Activated CD4-positive, alpha-beta T cell treated with anti-CD3 and anti-CD28 coated beads, Interleukin-2, amount 50 U/mL, for 24 hours (primary cell): Measurements from ENCODE around the gene NCR3LG1.
A peak's percentile ranks its signal among the peaks of the same experiment; 100 is the strongest.

Experiments used
- DNase-seq, 2 donors: peaks; one replicate each; pipeline ENCODE4 v3.0.0-alpha.2; 2020; ENCODE audit warnings: low read depth in 1 of 2, low spot score in 1 of 2

The NCR3LG1 gene

GRCh38 chr11:17371614-17372013 is 20.0 kb downstream of the NCR3LG1 start:
- DNase-seq: no peak

GRCh38 chr11:17375547-17375946 is 23.9 kb downstream of the NCR3LG1 start:
- DNase-seq: no peak

GRCh38 chr11:17376493-17376892 is 24.9 kb downstream of the NCR3LG1 start:
- DNase-seq: no peak

- no peak for DNase-seq
Observed at GRCh38 chr11:17378655-17379054, 27.1 kb downstream of the NCR3LG1 start.

GRCh38 chr11:17379383-17380180 is 28.0 kb downstream of the NCR3LG1 start:
- no peak for DNase-seq

GRCh38 chr11:17381156-17381555 is 29.6 kb downstream of the NCR3LG1 start:
- no peak for DNase-seq

- no peak for DNase-seq
Observed at GRCh38 chr11:17382046-17382728, 30.6 kb downstream of the NCR3LG1 start.

GRCh38 chr11:17383461-17383860 is 31.9 kb downstream of the NCR3LG1 start:
- DNase-seq: no peak

- peak; percentile 61 to 70 for DNase-seq
Observed at GRCh38 chr11:17384002-17384511, 32.5 kb downstream of the NCR3LG1 start.

- no peak for DNase-seq
Observed at GRCh38 chr11:17385492-17385891, 33.9 kb downstream of the NCR3LG1 start.

GRCh38 chr11:17385926-17386325 is 34.3 kb downstream of the NCR3LG1 start:
- DNase-seq: no peak

GRCh38 chr11:17386331-17387084 is 34.9 kb downstream of the NCR3LG1 start:
- DNase-seq: peak in 1 of 2 donors; percentile 19

- no peak for DNase-seq
Observed at GRCh38 chr11:17387254-17387653, 35.7 kb downstream of the NCR3LG1 start.

GRCh38 chr11:17387811-17388210 is 36.2 kb downstream of the NCR3LG1 start:
- DNase-seq: no peak

GRCh38 chr11:17388609-17389210 is 37.1 kb downstream of the NCR3LG1 start, which contains the start of gene KCNJ11:
TSS of gene KCNJ11 (minus strand) at chr11:17388659. CDS start at chr11:17388091, 568 bp downstream.
- no peak for DNase-seq

GRCh38 chr11:17389211-17389956 is 37.8 kb downstream of the NCR3LG1 start:
- DNase-seq: peak; percentile 54 to 63

- no peak for DNase-seq
Observed at GRCh38 chr11:17389957-17390649, 38.5 kb downstream of the NCR3LG1 start.

- DNase-seq: no peak
Observed at GRCh38 chr11:17391493-17392355, 40.1 kb downstream of the NCR3LG1 start.

- no peak for DNase-seq
Observed at GRCh38 chr11:17392872-17393271, 41.3 kb downstream of the NCR3LG1 start.
